HK-2 (cell line): ENCODE measurements around the gene GRID1.

ENCODE experiments used
- DNase-seq: peaks from one replicate; pipeline ENCODE4 v3.0.0-alpha.2; 2018; ENCODE audit not compliant: unreplicated experiment

GRID1 gene

GRCh38 chr10:86339226-86339865 lies 27.2 kb downstream of the GRID1 start:
- no peak for DNase-seq

- DNase-seq = no peak
Measured at GRCh38 chr10:86337121-86337601, 29.4 kb downstream of the GRID1 start.

GRCh38 chr10:86336341-86336740 lies 30.3 kb downstream of the GRID1 start:
- no peak for DNase-seq

DNA sequence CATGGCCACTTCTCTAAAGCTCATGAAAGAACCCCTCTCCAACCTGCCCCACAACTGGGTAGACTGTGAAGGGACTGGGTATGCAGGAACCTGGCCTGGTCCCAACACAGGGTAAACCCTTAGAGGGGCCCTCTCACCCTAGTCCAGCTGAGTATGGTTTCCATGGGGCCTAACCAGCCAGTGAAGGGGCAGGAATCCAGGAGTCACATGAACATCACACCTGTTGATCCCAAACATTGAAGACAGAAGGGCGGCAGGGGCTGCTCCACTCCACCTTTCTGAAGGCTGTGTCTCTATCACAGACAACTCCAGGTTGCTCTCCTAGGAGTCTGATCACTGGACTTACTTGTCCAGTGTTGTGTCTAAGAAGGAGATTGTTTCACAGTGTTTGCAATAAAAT lies 30.8 kb downstream of the GRID1 start:
- no peak for DNase-seq

DNA sequence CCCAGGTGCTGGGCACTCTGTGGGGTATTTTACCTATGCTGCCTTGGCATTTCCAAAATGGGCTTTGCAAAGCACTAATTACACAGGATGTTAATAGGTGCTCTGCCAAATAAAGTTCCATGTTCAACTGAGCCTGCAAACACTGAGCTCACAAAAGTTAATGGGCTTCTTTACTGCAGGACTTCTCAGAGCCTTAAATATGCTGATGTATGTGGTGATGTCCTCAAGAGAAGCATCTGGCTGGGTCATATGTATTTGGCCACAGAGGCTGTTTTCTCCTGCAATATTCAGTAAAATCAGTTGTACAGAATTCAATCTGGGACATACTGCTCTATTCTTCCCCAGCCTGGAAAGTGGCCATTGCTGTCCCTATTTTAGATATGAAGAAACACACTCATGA lies 31.3 kb downstream of the GRID1 start:
- no peak for DNase-seq

- no peak for DNase-seq
Measured at GRCh38 chr10:86334488-86335085, 32.0 kb downstream of the GRID1 start.

DNA sequence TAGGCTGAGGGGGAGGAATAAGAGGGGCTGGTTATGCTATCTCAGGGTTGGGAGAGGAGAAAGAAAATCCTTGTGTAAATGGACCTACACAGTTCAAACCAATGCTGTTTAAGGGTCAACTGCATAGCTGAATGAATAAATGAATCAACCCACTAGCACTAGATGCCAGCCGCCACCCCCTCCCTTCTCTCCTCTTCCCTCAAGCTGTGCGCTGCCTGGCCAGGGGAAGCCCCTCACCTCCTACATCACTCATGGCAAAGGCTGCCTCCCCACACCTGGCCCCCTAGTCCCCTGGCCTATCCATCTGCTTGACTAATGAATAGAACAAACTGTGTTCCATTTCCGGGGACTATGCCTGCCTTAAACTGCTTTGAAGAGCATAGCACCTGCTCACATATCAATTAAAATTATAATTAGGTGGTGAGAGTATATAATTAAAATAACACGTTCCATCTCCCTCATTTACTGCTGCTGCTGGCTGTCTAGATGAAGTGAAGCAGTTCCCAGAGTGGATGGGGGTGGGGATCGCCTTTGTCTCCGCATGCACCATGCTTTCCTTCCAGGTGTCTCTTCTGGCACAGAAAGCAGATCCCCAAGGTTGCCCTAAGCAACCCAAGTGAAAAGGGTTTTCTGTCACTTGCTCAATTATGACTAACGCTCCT lies 32.6 kb downstream of the GRID1 start:
- no peak for DNase-seq

GRCh38 chr10:86331861-86332260 lies 34.7 kb downstream of the GRID1 start:
- no peak for DNase-seq

GRCh38 chr10:86330778-86331763 lies 35.5 kb downstream of the GRID1 start:
- DNase-seq = no peak

DNA sequence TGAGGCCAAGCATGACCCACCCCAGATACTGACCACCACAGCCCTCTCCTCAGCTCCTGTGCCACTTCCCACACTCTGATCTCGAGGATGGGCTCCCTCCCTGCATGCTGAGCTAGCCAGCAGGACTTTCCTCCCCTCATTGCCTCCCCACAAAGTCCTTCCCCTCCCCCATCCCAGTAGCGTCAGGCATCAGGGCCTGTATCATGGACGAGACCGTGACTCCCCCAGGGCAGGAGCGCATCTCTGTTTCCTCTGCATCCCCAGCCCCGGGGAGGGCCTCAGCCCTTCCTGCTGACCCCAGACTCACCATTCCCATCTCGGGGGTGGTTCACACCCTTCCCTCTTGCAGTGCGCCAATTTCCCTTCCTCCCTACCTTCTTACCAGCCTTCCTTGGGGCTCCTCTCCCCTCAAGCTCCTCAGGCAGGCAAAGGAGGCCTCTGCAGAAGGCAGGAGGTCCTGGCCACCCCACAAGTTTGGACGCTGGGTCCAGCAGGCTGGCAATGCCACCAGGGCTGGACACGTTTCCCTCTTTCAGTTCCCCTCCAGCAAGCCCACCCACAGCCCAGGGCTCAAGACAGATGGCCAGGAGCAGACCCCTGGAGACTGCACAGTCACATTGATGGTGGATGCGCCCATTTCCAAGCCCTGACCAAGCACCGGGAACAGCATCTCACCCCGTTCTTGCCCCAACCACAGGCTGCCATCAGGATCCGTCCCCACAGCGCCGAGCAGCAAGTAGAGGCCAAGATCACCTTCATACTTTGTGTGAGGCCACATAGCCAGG lies 36.5 kb downstream of the GRID1 start:
- no peak for DNase-seq

GRCh38 chr10:86329093-86329710 lies 37.4 kb downstream of the GRID1 start:
- DNase-seq = no peak

- no peak for DNase-seq
Measured at GRCh38 chr10:86327954-86328725, 38.5 kb downstream of the GRID1 start.

- DNase-seq = no peak
Measured at GRCh38 chr10:86325158-86325557, 41.4 kb downstream of the GRID1 start.

GRCh38 chr10:86321568-86321967 lies 45.0 kb downstream of the GRID1 start:
- DNase-seq = no peak

DNA sequence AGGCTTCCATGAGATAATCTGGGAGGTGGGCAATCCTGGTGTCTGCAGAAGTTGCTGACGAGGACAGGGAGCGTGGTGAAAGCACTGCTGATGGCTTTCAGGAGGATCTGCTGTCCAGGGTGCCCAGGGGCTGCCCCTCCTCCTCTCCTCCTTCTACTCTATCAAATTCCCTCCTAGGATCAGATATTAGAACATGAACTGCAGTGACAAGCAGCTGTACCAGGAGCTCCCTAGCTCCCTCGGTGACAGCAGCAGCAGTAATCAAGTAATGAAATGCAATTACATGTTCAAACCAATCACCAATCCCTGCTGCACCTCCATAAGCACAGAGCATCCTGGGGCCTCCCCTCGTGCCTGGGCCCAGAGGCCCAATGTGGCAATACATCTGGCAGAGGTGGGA lies 46.9 kb downstream of the GRID1 start:
- no peak for DNase-seq

- no peak for DNase-seq
Measured at GRCh38 chr10:86317949-86318725, 48.5 kb downstream of the GRID1 start.

GRCh38 chr10:86316990-86317389 lies 49.6 kb downstream of the GRID1 start:
- no peak for DNase-seq

GRCh38 chr10:86316274-86316835 lies 50.2 kb downstream of the GRID1 start:
- no peak for DNase-seq

DNA sequence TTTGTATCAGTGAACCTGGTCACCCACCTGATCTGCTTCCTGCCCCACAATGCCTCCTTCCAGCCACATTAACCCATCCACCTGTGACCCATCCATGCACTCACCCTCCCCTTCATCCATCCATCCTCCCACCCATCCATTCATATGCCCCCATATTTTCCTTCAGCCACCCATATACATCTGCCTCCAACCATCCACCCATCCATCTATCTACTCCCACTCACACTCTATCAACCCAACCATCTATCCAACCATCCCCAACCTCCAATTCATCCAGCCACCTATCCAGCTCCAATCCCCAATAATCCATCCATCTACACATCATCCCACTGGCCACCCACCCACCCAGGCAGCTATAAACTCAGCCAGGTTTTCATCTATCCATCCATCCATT lies 51.0 kb downstream of the GRID1 start:
- DNase-seq = no peak
